Testis (tissue), 3 donors: ENCODE measurements around the gene TREH. TPM values are rescaled to one million over a fixed set of nuclear protein-coding genes. Genes with fewer than 3 reads are reported as not detected.
"Not testable (repeated sequence)": the region's sequence is repeated elsewhere in the genome, so short reads cannot be mapped to it uniquely, and the experiment has no call there.

Source experiments
- DNase-seq: peaks from one replicate; pipeline ENCODE4 v3.0.0-alpha.2; 2019
- H3K27ac ChIP-seq, 2 donors: fragments of 200-600 bp; sonication (generic); one replicate each; pipeline ENCODE4 v1.5.1; 2019
- H3K27me3 ChIP-seq: fragments of 200-600 bp; sonication (generic); one replicate; pipeline ENCODE4 v1.5.1; 2019
- H3K36me3 ChIP-seq: fragments of 200-600 bp; sonication (generic); one replicate; pipeline ENCODE4 v1.5.1; 2017; ENCODE audit warnings: low read depth; ENCODE audit errors: missing control alignments
- H3K4me1 ChIP-seq: fragments of 200-600 bp; sonication (generic); one replicate; pipeline ENCODE4 v1.5.1; 2019
- H3K4me3 ChIP-seq, 2 donors: fragments of 200-600 bp; sonication (generic); one replicate each; pipeline ENCODE4 v1.5.1; 2017 to 2019
- H3K9me3 ChIP-seq: fragments of 200-600 bp; sonication (generic); one replicate; pipeline ENCODE4 v1.5.1; 2017
- CTCF ChIP-seq, 3 experiments: fragments of 450-650 bp in 2 of 3; fragments of 200-600 bp in 1 of 3; sonication (generic) in 1 of 3; IDR thresholded peaks; one replicate each; pipeline ENCODE4 v1.5.1; 2016 to 2019; ENCODE audit warnings: antibody characterized with exemption in 3 of 3, mild to moderate bottlenecking in 2 of 3, moderate library complexity in 1 of 3
- POLR2A ChIP-seq: fragments of 450-650 bp; IDR thresholded peaks from one replicate; pipeline ENCODE4 v1.6.1; 2017; ENCODE audit warnings: antibody characterized with exemption, mild to moderate bottlenecking, moderate library complexity
- WGBS, 2 donors: methylation state at CpG; one replicate each; pipeline ENCODE4 v1.1.5; 2018; 5-methylcytosine and 5-hydroxymethylcytosine counted together
- intact Hi-C: fragments of 100-400 bp; cut with DNase I; formaldehyde crosslinking; loops from one replicate; pipeline ENCODE4 v1.15.1; 2023; ENCODE audit warnings: low total_unique reads
- polyA plus RNA-seq: library from polyadenylated mRNA; stranded (reverse); fragments of 350-450 nt; fragmentation: Illumina TruSeq; extraction: RNeasy Lipid Tissue Mini Kit (QIAGEN cat#74804); gene quantifications from one replicate; pipeline ENCODE4 v1.2.3, GENCODE V29; 2014; ENCODE audit warnings: low read depth, low replicate concordance; ENCODE audit not compliant: insufficient read depth
- total RNA-seq, 2 donors: library from RNA; depleted of rRNA; stranded (reverse); fragments of >200 nt; gene quantifications; one replicate each; pipeline ENCODE4 v1.2.3, GENCODE V29; 2016

The TREH gene
- total and polyA plus RNA-seq, 3 donors from 2014 or later, result 0.62 to 4.0 (median 1.7) TPM

GRCh38 chr11:118715837-118716260 is 36.4 kb upstream of the TREH start:
- Histone ChIP-seq H3K4me3 (no peak overlapping the region), H3K9me3 (no peaks in the 10 kb centered on the region), H3K36me3 (no peaks in the 10 kb centered on the region), H3K4me1 (peaks cover 15% of the 10 kb centered on the region), H3K27ac (peak overlapping the region in 1 of 2 donors; percentile 78), H3K27me3 (no peaks in the 10 kb centered on the region)
- TF ChIP-seq CTCF (IDR thresholded peaks at IDR 0.05), result no peak
- no peak for TF ChIP-seq POLR2A
- WGBS, 2 donors, result 28 to 38% methylated on average over 4 of the region's 4 CpGs
- no peak for DNase-seq
- intact Hi-C loops, result no loop called here

GRCh38 chr11:118715245-118715831 is 35.9 kb upstream of the TREH start:
- no peaks in the 10 kb centered on the region for H3K27me3 ChIP-seq
- no peak overlapping the region for H3K4me3 ChIP-seq
- H3K36me3 ChIP-seq, result no peaks in the 10 kb centered on the region
- H3K9me3 ChIP-seq, result no peaks in the 10 kb centered on the region
- TF ChIP-seq CTCF (IDR thresholded peaks at IDR 0.05), result no peak
- WGBS, 2 donors, result 40 to 57% methylated on average over 5 of the region's 5 CpGs
- DNase-seq, result peak; percentile 64
- peaks cover 15% of the 10 kb centered on the region for H3K4me1 ChIP-seq
- H3K27ac ChIP-seq, result peak overlapping the region in 1 of 2 donors; percentile 78
- intact Hi-C loops, result no loop called here

- peak overlapping the region in 1 of 2 donors; percentile 78 for H3K27ac ChIP-seq
- no peaks in the 10 kb centered on the region for H3K9me3 ChIP-seq
- H3K27me3 ChIP-seq, result no peaks in the 10 kb centered on the region
- H3K4me1 ChIP-seq, result peaks cover 15% of the 10 kb centered on the region
- TF ChIP-seq POLR2A (no peak), CTCF (IDR thresholded peaks at IDR 0.05) (no peak)
- no peak overlapping the region for H3K4me3 ChIP-seq
- DNase-seq, result no peak
- H3K36me3 ChIP-seq, result no peaks in the 10 kb centered on the region
- intact Hi-C loops, result no loop called here
Observed at GRCh38 chr11:118714816-118715215, 35.4 kb upstream of the TREH start.

GRCh38 chr11:118714416-118714815 is 35.0 kb upstream of the TREH start:
- intact Hi-C loops, H3K27me3 ChIP-seq, H3K36me3 ChIP-seq, H3K4me3 ChIP-seq, DNase-seq, H3K9me3 ChIP-seq, H3K27ac ChIP-seq: not testable (repeated sequence)
- WGBS, 2 donors, result 72 to 91% methylated on average over 5 of the region's 5 CpGs
- H3K4me1 ChIP-seq, result peaks cover 15% of the 10 kb centered on the region

GRCh38 chr11:118708296-118708695 is 28.8 kb upstream of the TREH start:
- Histone ChIP-seq H3K27me3 (no peaks in the 10 kb centered on the region), H3K9me3 (no peaks in the 10 kb centered on the region), H3K27ac (no peak overlapping the region), H3K4me1 (no peaks in the 10 kb centered on the region), H3K4me3 (no peak overlapping the region), H3K36me3 (no peaks in the 10 kb centered on the region)
- intact Hi-C loops, result no loop called here
- 71 to 77% methylated on average over 6 of the region's 6 CpGs for WGBS, 2 donors
- no peak for DNase-seq
- TF ChIP-seq CTCF (IDR thresholded peaks at IDR 0.05) (no peak), POLR2A (no peak)
